Measurements from ENCODE around the gene PCDHB13.
"Not testable (repeated sequence)": the region's sequence is repeated elsewhere in the genome, so short reads cannot be mapped to it uniquely, and the experiment has no call there.

Gene PCDHB13

GRCh38 chr5:141192110-141192725, 21.5 kb upstream of the PCDHB13 start, which contains the start of gene PCDHB10:
TSS of gene PCDHB10 (plus strand) at chr5:141192353. CDS start at chr5:141192553, 200 bp downstream.
- peak; percentile 25 for DNase-seq
- H3K9me3 Mint-ChIP-seq = peaks cover 37% of the 10 kb centered on the region
- H3K27ac Mint-ChIP-seq = no peak within 1 kb of the TSS
- H3K4me3 Mint-ChIP-seq = no peak within 1 kb of the TSS
- peaks cover 20% of the 10 kb centered on the region for H3K36me3 Mint-ChIP-seq (ENCODE audit: low read depth)
- peaks cover 37% of the 10 kb centered on the region for H3K27me3 Mint-ChIP-seq
- no peak for ATAC-seq
- no peaks in the 10 kb centered on the region for H3K4me1 Mint-ChIP-seq

DNA sequence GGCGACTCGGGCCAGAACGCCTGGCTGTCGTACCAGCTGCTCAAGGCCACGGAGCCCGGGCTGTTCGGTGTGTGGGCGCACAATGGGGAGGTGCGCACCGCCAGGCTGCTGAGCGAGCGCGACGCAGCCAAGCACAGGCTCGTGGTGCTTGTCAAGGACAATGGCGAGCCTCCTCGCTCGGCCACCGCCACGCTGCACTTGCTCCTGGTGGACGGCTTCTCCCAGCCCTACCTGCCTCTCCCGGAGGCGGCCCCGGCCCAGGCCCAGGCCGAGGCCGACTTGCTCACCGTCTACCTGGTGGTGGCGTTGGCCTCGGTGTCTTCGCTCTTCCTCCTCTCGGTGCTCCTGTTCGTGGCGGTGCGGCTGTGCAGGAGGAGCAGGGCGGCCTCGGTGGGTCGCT, 19.4 kb upstream of the PCDHB13 start:
- H3K4me3 Mint-ChIP-seq, ATAC-seq, DNase-seq, H3K27ac Mint-ChIP-seq, H3K4me1 Mint-ChIP-seq: not testable (repeated sequence)
- H3K27me3 Mint-ChIP-seq = peaks cover 39% of the 10 kb centered on the region
- H3K36me3 Mint-ChIP-seq (ENCODE audit: low read depth) = peaks cover 15% of the 10 kb centered on the region
- H3K9me3 Mint-ChIP-seq = peaks cover 44% of the 10 kb centered on the region

DNA sequence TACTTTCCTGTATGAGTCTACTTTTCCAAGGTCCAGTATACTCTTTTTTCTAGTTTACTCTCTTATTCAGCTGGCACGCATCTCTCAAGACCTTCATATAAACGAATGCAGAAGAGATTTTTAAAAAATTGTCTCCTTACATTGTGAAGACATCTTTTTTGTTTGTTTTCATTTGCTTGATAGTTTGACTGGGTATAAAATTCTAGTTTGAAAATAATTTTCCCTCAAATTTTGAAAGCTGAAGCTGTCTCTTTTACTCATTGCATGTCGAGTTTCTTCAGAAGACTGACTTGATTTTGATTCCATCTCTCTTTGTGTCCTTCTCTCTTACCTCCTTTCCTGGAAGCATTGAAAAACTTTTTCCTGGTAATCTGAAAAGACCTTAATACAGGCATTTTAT, 17.4 kb upstream of the PCDHB13 start:
- ATAC-seq (no peak), DNase-seq (no peak)
- H3K27ac Mint-ChIP-seq = no peak overlapping the region
- no peaks in the 10 kb centered on the region for H3K4me1 Mint-ChIP-seq
- H3K36me3 Mint-ChIP-seq (ENCODE audit: low read depth) = peaks cover 21% of the 10 kb centered on the region
- peaks cover 46% of the 10 kb centered on the region for H3K27me3 Mint-ChIP-seq
- H3K4me3 Mint-ChIP-seq = no peak overlapping the region
- peaks cover 51% of the 10 kb centered on the region for H3K9me3 Mint-ChIP-seq

DNA sequence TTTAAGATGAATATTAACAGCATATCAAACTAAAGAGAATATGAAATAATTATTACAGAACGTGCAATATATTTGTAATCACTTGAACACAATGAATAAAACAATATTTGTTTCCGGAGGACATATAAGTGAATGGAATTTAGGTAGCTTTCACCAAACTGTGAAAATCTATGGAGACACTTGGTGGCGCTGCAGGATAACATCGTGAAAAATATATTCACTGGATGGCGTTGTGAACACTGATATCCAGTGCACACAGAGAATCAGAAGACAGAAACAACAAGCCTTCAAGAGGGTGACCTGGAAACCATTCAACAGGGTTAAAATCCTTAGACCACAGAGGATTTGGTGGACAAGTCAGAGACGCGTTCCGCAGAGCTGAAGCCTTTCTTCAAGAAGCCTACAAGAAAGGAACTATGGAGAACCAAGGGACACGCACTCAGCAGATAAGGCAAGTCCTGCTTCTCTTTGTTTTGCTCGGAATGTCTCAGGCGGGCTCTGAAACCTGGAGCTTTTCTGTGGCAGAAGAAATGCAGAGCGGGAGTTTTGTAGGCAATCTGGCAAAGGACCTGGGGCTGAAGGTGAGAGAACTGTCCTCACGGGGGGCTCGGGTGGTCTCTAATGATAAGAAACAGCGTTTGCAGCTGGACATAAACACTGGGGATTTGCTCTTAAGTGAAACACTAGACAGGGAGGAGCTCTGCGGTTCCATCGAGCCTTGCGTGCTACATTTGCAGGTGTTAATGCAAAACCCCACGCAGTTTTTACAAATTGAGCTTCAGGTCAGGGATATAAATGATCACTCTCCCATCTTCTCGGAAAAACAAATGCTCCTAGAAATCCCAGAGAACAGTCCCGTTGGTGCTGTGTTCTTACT, 14.1 kb upstream of the PCDHB13 start, which contains the start of gene PCDHB11:
Gene PCDHB11, plus strand, starts transcription at position 269 of the 877 bp plus-strand sequence. Its CDS starts 148 bp downstream, at position 417.
- Mint-ChIP-seq H3K36me3 (ENCODE audit: low read depth) (peaks cover 16% of the 10 kb centered on the region), H3K27ac (no peak within 1 kb of the TSS), H3K4me1 (no peaks in the 10 kb centered on the region), H3K9me3 (peaks cover 43% of the 10 kb centered on the region), H3K27me3 (peaks cover 38% of the 10 kb centered on the region), H3K4me3 (no peak within 1 kb of the TSS)
- ATAC-seq (no peak), DNase-seq (no peak)

GRCh38 chr5:141201126-141201525, 12.6 kb upstream of the PCDHB13 start:
- H3K36me3 Mint-ChIP-seq (ENCODE audit: low read depth) = peaks cover 13% of the 10 kb centered on the region
- not testable (repeated sequence) for H3K4me1 Mint-ChIP-seq, DNase-seq, H3K27ac Mint-ChIP-seq, H3K4me3 Mint-ChIP-seq, ATAC-seq
- peaks cover 43% of the 10 kb centered on the region for H3K27me3 Mint-ChIP-seq
- H3K9me3 Mint-ChIP-seq = peaks cover 37% of the 10 kb centered on the region

DNA sequence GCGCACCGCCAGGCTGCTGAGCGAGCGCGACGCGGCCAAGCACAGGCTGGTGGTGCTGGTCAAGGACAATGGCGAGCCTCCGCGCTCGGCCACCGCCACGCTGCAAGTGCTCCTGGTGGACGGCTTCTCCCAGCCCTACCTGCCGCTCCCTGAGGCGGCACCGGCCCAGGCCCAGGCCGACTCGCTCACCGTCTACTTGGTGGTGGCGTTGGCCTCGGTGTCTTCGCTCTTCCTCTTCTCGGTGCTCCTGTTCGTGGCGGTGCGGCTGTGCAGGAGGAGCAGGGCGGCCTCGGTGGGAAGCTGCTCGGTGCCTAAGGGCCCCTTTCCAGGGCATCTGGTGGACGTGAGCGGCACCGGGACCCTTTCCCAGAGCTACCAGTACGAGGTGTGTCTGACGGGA, 12.1 kb upstream of the PCDHB13 start:
- not testable (repeated sequence) for ATAC-seq, H3K4me3 Mint-ChIP-seq, DNase-seq, H3K27ac Mint-ChIP-seq, H3K4me1 Mint-ChIP-seq
- Mint-ChIP-seq H3K27me3 (peaks cover 44% of the 10 kb centered on the region), H3K9me3 (peaks cover 32% of the 10 kb centered on the region), H3K36me3 (ENCODE audit: low read depth) (peaks cover 11% of the 10 kb centered on the region)

GRCh38 chr5:141208478-141208877, 5.2 kb upstream of the PCDHB13 start, which contains the start of gene PCDHB12:
TSS of gene PCDHB12 (plus strand) at chr5:141208719. CDS start at chr5:141208908, 189 bp downstream.
- Mint-ChIP-seq H3K27me3 (peaks cover 44% of the 10 kb centered on the region), H3K27ac (no peak within 1 kb of the TSS)

GRCh38 chr5:141210281-141210680, 3.4 kb upstream of the PCDHB13 start:
- H3K9me3 Mint-ChIP-seq; H3K4me3 Mint-ChIP-seq; H3K27ac Mint-ChIP-seq; ATAC-seq; DNase-seq; H3K36me3 Mint-ChIP-seq (ENCODE audit: low read depth); H3K4me1 Mint-ChIP-seq: not testable (repeated sequence)
- peaks cover 48% of the 10 kb centered on the region for H3K27me3 Mint-ChIP-seq

More at GRCh38 chr5:141208478-141208877, 5.2 kb upstream of the PCDHB13 start, which contains the start of gene PCDHB12:
- Mint-ChIP-seq H3K36me3 (ENCODE audit: low read depth) (peaks cover 3% of the 10 kb centered on the region), H3K4me1 (no peaks in the 10 kb centered on the region), H3K4me3 (no peak within 1 kb of the TSS), H3K9me3 (no peaks in the 10 kb centered on the region)
- DNase-seq (no peak), ATAC-seq (no peak)

DNA sequence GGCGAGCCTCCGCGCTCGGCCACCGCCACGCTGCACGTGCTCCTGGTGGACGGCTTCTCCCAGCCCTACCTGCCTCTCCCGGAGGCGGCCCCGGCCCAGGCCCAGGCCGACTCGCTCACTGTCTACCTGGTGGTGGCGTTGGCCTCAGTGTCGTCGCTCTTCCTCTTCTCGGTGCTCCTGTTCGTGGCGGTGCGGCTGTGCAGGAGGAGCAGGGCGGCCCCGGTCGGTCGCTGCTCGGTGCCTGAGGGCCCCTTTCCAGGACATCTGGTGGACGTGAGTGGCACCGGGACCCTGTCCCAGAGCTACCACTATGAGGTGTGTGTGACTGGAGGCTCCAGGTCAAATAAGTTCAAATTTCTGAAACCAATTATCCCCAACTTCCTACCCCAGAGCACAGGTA, 2.9 kb upstream of the PCDHB13 start:
- not testable (repeated sequence) for H3K4me3 Mint-ChIP-seq; H3K36me3 Mint-ChIP-seq (ENCODE audit: low read depth); ATAC-seq; H3K4me1 Mint-ChIP-seq; H3K27ac Mint-ChIP-seq; DNase-seq; H3K9me3 Mint-ChIP-seq
- peaks cover 48% of the 10 kb centered on the region for H3K27me3 Mint-ChIP-seq

GRCh38 chr5:141214583-141214982, 864 bp downstream of the PCDHB13 start:
- H3K36me3 Mint-ChIP-seq (ENCODE audit: low read depth) = peaks cover 14% of the 10 kb centered on the region
- not testable (repeated sequence) for DNase-seq, H3K27ac Mint-ChIP-seq, H3K4me3 Mint-ChIP-seq, ATAC-seq, H3K4me1 Mint-ChIP-seq
- H3K9me3 Mint-ChIP-seq = peaks cover 25% of the 10 kb centered on the region
- H3K27me3 Mint-ChIP-seq = peaks cover 42% of the 10 kb centered on the region

DNA sequence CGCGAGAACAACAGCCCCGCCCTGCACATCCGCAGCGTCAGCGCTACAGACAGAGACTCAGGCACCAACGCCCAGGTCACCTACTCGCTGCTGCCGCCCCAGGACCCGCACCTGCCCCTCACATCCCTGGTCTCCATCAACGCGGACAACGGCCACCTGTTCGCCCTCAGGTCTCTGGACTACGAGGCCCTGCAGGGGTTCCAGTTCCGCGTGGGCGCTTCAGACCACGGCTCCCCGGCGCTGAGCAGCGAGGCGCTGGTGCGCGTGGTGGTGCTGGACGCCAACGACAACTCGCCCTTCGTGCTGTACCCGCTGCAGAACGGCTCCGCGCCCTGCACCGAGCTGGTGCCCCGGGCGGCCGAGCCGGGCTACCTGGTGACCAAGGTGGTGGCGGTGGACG, 1.8 kb downstream of the PCDHB13 start:
- H3K4me3 Mint-ChIP-seq = not testable (repeated sequence)

GRCh38 chr5:141216035-141216434, 2.3 kb downstream of the PCDHB13 start:
- Mint-ChIP-seq H3K36me3 (ENCODE audit: low read depth) (peaks cover 13% of the 10 kb centered on the region), H3K27me3 (peaks cover 41% of the 10 kb centered on the region), H3K9me3 (peaks cover 37% of the 10 kb centered on the region)
- ATAC-seq, H3K4me1 Mint-ChIP-seq, DNase-seq, H3K27ac Mint-ChIP-seq, H3K4me3 Mint-ChIP-seq: not testable (repeated sequence)

More for the DNA sequence above, 1.8 kb downstream of the PCDHB13 start:
- not testable (repeated sequence) for DNase-seq, H3K27ac Mint-ChIP-seq, ATAC-seq, H3K4me1 Mint-ChIP-seq
- H3K9me3 Mint-ChIP-seq = peaks cover 34% of the 10 kb centered on the region
- H3K36me3 Mint-ChIP-seq (ENCODE audit: low read depth) = peaks cover 16% of the 10 kb centered on the region
- peaks cover 39% of the 10 kb centered on the region for H3K27me3 Mint-ChIP-seq

DNA sequence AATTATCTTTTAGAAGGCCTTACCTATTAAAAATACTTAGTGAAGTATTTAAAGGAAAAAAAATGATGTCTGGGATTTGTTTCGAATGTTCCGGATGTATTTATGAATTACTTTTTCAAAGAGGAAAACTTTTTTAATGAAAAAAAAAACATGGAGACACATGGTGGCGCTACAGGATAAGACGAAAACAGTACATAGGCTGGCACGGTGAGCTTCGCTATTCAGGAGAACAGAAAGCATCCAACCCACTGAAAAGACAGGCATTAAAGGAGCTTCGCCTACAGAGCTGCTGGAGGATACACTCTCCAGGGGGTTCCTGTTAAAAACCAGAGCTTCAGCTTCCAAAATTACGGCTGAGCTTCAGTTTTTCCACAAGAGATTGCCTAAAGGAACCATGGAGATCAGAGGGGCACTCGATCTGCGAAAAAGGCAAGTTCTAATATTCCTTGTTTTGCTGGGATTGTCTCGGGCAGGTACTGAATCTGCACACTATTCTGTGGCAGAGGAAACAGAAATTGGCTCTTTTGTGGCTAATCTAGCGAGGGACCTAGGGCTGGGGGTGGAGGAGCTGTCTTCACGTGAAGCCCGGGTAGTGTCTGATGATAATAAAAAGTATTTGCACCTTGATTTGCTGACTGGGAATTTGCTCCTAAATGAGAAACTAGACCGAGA, 9.5 kb downstream of the PCDHB13 start, which contains the start of gene PCDHB14:
Gene PCDHB14, plus strand, starts transcription at position 232 of the 672 bp plus-strand sequence. Its CDS starts 163 bp downstream, at position 395.
- Mint-ChIP-seq H3K9me3 (peaks cover 36% of the 10 kb centered on the region), H3K36me3 (ENCODE audit: low read depth) (peaks cover 10% of the 10 kb centered on the region), H3K27me3 (peaks cover 44% of the 10 kb centered on the region), H3K27ac (no peak within 1 kb of the TSS), H3K4me3 (no peak within 1 kb of the TSS), H3K4me1 (peaks cover 4% of the 10 kb centered on the region)
- no peak for DNase-seq
- ATAC-seq = no peak

- H3K4me3 Mint-ChIP-seq; H3K27ac Mint-ChIP-seq; H3K4me1 Mint-ChIP-seq; H3K36me3 Mint-ChIP-seq (ENCODE audit: low read depth); ATAC-seq; DNase-seq: not testable (repeated sequence)
- H3K27me3 Mint-ChIP-seq = peaks cover 44% of the 10 kb centered on the region
- H3K9me3 Mint-ChIP-seq = peaks cover 30% of the 10 kb centered on the region
Measured at GRCh38 chr5:141224844-141225243, 11.1 kb downstream of the PCDHB13 start.
